Glutamatergic neuron (in vitro differentiated cells): ENCODE data around the gene CROT. TPM values are rescaled to one million over a fixed set of nuclear protein-coding genes. Genes with fewer than 3 reads are reported as not detected.

ENCODE experiments used
- DNase-seq: peaks from one replicate; pipeline ENCODE4 v3.0.0; 2022
- H3K27ac Mint-ChIP-seq: one replicate; pipeline ENCODE4 v1.8.0; 2020; ENCODE audit warnings: mild to moderate bottlenecking, mixed read lengths, inconsistent platforms; ENCODE audit not compliant: unreplicated experiment
- H3K27me3 Mint-ChIP-seq: one replicate; pipeline ENCODE4 v1.8.0; 2020; ENCODE audit warnings: mild to moderate bottlenecking, moderate library complexity, mixed read lengths, inconsistent platforms; ENCODE audit not compliant: unreplicated experiment
- H3K36me3 Mint-ChIP-seq: one replicate; pipeline ENCODE4 v1.8.0; 2020; ENCODE audit warnings: mild to moderate bottlenecking, mixed read lengths, inconsistent platforms; ENCODE audit not compliant: unreplicated experiment
- H3K4me1 Mint-ChIP-seq: one replicate; pipeline ENCODE4 v1.8.0; 2020; ENCODE audit warnings: mild to moderate bottlenecking, low read depth, mixed read lengths, inconsistent platforms; ENCODE audit not compliant: unreplicated experiment
- H3K4me3 Mint-ChIP-seq: one replicate; pipeline ENCODE4 v1.8.0; 2020; ENCODE audit warnings: mild to moderate bottlenecking, mixed read lengths, inconsistent platforms; ENCODE audit not compliant: unreplicated experiment
- H3K9me3 Mint-ChIP-seq: one replicate; pipeline ENCODE4 v1.8.0; 2020; ENCODE audit warnings: mild to moderate bottlenecking, moderate library complexity, mixed read lengths, inconsistent platforms; ENCODE audit not compliant: unreplicated experiment
- total RNA-seq: library from RNA; stranded (reverse); fragmentation: NEBNext Ultra II Directional; extraction: Animal tissue kit (Norgen Biotek cat#: 25700); gene quantifications from one replicate; pipeline ENCODE4 v1.2.1, GENCODE V29; 2021; ENCODE audit not compliant: unreplicated experiment
- TF ChIP-seq, protein P1 (sequence below): fragments of 200-600 bp; sonication (generic); IDR thresholded peaks from one replicate; pipeline ENCODE4 v1.5.0; 2021; ENCODE audit not compliant: partially characterized antibody, unreplicated experiment

Gene CROT
- total RNA-seq, 1 donor from 2014 or later: 4.9 TPM

DNA sequence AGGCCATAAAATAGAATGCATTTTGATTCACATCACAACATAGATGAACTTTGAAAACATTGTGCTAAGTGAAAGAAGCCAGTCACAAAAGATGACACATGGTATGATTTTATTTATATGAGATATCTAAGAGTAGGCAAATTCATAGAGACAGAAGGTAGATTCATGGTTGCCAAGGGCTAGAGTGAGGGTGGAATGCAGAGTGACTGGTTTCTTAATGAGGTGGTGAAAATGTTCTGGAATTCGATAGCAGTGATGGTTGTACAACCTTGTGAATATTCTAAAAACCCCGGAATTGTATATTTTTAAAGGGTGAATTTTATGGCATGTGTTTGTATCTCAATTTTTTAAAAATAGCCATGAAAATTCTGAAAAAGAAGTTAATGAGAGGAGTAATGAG, 87.1 kb downstream of the CROT start:
- Mint-ChIP-seq H3K27me3 (no peaks in the 10 kb centered on the region), H3K36me3 (no peaks in the 10 kb centered on the region), H3K4me3 (no peak overlapping the region), H3K27ac (no peak overlapping the region), H3K4me1 (no peaks in the 10 kb centered on the region), H3K9me3 (peaks cover 2% of the 10 kb centered on the region)
- TF ChIP-seq, protein P1, sequence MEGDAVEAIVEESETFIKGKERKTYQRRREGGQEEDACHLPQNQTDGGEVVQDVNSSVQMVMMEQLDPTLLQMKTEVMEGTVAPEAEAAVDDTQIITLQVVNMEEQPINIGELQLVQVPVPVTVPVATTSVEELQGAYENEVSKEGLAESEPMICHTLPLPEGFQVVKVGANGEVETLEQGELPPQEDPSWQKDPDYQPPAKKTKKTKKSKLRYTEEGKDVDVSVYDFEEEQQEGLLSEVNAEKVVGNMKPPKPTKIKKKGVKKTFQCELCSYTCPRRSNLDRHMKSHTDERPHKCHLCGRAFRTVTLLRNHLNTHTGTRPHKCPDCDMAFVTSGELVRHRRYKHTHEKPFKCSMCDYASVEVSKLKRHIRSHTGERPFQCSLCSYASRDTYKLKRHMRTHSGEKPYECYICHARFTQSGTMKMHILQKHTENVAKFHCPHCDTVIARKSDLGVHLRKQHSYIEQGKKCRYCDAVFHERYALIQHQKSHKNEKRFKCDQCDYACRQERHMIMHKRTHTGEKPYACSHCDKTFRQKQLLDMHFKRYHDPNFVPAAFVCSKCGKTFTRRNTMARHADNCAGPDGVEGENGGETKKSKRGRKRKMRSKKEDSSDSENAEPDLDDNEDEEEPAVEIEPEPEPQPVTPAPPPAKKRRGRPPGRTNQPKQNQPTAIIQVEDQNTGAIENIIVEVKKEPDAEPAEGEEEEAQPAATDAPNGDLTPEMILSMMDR: no peak
- no peak for DNase-seq

DNA sequence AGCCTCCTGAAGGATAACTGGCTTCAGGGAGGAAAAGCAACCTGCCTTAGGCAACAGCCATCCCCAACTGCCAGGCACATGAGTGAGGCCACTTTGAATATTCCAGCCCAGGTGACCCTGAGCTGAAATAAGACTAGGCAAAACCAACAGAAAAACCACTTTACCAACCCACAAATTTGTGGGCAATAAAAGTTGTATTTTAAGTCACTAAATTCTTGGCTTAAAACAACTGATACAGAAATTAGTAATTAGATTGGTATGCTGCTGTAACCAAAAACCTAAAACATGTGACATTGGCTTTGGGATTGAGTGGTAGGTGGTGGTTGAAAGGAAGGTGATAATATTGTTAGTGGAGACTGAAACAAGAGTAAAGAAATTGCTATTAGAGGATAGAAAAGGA, 90.1 kb downstream of the CROT start:
- H3K4me1 Mint-ChIP-seq: no peaks in the 10 kb centered on the region
- H3K9me3 Mint-ChIP-seq: no peaks in the 10 kb centered on the region
- H3K4me3 Mint-ChIP-seq: no peak overlapping the region
- TF ChIP-seq, protein P1: no peak
- no peaks in the 10 kb centered on the region for H3K36me3 Mint-ChIP-seq
- DNase-seq: no peak
- no peaks in the 10 kb centered on the region for H3K27me3 Mint-ChIP-seq
- no peak overlapping the region for H3K27ac Mint-ChIP-seq

DNA sequence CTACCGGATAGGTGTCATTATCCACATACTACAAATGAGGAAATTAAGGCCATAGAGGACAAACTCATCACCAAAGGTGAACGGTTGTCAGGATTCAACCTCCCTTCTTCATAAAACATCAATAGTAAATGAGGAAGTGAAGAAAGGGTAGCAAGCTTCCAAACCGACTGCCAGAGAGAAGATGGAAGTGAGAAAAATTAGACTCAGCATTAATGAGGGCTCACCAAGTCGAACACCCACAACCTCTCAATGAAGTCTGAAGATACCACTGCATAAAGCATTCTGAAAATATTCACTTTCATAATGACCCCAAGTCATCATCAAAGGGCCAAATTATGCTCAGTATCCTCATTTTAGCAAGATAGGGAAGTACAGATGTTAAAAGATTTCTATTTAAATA, 100.4 kb downstream of the CROT start:
- H3K27me3 Mint-ChIP-seq: no peaks in the 10 kb centered on the region
- TF ChIP-seq, protein P1: no peak
- H3K4me3 Mint-ChIP-seq: no peak overlapping the region

DNA sequence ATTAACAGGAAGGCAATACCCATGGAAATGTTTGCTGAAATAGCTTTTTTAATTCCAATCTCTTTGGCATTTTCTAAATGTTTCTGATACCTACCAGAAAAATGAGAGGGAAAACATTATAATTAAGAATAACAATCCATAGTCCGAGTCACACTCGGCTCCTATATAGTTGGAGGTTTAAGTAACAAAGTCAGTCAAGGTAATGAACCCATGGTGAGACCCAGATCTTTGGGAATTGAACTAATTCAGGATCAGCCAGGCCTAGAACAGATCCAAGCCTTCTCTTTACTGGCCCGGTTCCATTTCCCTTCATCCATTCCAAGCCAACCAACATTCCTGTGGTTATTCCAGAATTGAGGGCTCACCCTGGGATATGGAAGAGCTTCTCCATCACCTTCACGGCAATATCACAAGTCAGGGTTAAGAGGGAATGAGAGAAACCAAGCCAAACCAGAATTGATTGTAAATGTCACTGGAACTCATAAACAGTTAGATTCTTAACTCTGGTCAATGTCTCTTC, 101.7 kb downstream of the CROT start:
- DNase-seq: no peak
- Mint-ChIP-seq H3K9me3 (peaks cover 3% of the 10 kb centered on the region), H3K4me3 (no peak overlapping the region), H3K27ac (no peak overlapping the region), H3K27me3 (no peaks in the 10 kb centered on the region), H3K36me3 (no peaks in the 10 kb centered on the region), H3K4me1 (peaks cover 4% of the 10 kb centered on the region)
- TF ChIP-seq, protein P1: no peak

More for the DNA sequence above, 100.4 kb downstream of the CROT start:
- Mint-ChIP-seq H3K27ac (no peak overlapping the region), H3K9me3 (peaks cover 3% of the 10 kb centered on the region), H3K4me1 (peaks cover 4% of the 10 kb centered on the region), H3K36me3 (no peaks in the 10 kb centered on the region)
- DNase-seq: no peak

DNA sequence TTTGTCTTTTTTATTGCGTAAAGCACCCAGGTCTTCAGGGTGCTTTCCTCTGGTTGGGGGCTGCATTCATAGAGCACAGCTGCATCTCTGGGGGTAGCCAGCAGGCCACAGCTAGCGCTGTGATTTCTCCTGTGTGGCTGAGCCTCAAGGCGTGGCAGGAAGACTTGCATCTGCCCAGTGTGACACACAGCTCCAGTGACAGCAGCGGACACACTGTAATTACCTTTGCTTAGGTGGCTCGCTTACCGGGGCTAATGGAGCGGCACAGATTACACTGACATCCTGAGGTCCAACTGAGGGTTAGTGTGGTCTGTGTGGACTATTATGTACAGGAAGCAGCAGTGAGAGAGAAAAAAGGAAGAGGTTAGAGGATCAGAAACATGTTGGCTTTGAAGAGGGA, 102.9 kb downstream of the CROT start:
- H3K27ac Mint-ChIP-seq: peak overlapping the region; percentile 41
- H3K4me3 Mint-ChIP-seq: no peak overlapping the region
- TF ChIP-seq, protein P1: no peak
- no peaks in the 10 kb centered on the region for H3K36me3 Mint-ChIP-seq
- peaks cover 3% of the 10 kb centered on the region for H3K9me3 Mint-ChIP-seq
- no peaks in the 10 kb centered on the region for H3K27me3 Mint-ChIP-seq
- DNase-seq: peak; percentile 41
- H3K4me1 Mint-ChIP-seq: peaks cover 4% of the 10 kb centered on the region

Other genes starting within 250 kb of the CROT start
- gene DMTF1, start 193.2 kb upstream of the CROT start, total RNA-seq: 168 TPM
- gene TMEM243, start 125.9 kb upstream of the CROT start, total RNA-seq: 4.3 TPM
- 2.5 TPM for gene ABCB4, start 130.0 kb downstream of the CROT start, total RNA-seq